Activated T-cell treated with anti-CD3 and anti-CD28 coated beads, Interleukin-2, amount 50 U/mL, for 48 hours (primary cell): Measurements from ENCODE around the gene PIMREG.

Source experiments
- DNase-seq, 2 experiments: peaks; one replicate each; pipeline ENCODE4 v3.0.0-alpha.2; 2020

The PIMREG gene

DNA sequence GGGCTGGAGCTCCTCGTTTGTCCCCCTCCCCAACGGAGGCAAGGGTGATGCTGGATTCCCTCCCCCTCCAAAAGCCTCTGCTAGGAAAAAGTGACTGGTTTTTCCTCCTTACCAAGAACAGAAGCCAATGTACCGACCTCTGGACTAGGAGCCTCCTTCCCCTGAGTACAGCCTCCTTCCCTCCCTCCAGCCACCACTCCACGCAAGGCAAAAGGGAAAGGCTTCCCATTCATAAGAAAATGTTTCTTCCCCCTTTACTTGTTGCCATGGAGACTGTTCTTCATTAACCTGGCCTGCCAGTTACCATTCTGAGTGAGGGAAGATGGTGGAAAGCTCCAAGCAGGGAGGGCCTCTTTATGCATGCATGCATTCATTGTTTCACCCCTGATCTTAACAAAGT lies 4.3 kb upstream of the PIMREG start:
- DNase-seq = no peak

DNA sequence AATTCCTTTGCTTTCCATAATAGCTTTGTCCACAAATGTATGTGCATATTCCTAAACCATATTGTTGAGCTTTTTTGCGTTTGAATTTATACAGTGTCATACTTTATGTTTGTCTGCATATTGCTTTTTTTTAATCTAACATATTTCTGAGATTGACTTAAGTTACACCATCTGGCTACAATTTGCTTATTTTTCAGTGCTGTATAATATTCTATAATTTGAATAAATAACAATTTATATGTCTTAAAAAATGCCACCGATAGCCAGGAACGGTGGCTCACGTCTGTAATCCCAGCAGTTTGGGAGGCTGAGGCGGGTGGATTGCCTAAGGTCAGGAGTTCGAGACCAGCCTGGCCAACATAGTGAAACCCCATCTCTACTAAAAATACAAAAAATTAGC lies 1.5 kb upstream of the PIMREG start:
- no peak for DNase-seq

DNA sequence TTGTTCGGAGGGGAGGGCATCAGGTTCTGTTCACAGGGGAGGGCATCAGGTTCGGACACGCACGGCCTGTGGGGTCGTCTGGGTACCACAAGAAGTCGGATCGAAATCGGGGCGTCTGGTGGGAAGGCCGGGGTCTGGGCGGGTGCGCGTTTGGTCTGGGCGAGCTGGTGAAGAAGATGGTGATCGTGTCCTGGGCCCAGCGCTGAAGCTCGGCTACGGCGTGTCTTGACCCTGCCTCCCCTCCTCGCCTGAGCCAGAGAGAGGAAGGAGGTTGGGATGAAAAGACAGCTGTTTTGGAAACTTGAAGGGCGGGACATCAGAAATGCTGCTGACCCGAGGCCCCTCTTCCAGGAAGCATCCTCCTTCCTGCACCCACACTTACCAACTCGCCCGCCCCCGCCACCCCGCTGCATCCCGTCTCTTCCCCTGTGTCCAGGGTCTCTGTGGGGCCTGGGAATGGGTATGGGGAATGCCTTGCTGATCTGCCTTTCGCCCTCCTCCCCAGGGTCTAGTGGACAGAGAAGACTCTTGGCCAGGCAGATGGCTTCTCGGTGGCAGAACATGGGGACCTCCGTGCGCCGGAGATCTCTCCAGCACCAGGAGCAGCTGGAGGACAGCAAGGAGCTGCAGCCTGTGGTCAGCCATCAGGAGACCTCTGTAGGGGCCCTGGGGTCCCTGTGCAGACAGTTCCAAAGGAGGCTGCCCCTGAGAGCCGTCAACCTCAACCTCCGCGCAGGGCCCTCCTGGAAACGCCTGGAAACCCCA lies 498 bp downstream of the PIMREG start:
- no peak for DNase-seq

DNA sequence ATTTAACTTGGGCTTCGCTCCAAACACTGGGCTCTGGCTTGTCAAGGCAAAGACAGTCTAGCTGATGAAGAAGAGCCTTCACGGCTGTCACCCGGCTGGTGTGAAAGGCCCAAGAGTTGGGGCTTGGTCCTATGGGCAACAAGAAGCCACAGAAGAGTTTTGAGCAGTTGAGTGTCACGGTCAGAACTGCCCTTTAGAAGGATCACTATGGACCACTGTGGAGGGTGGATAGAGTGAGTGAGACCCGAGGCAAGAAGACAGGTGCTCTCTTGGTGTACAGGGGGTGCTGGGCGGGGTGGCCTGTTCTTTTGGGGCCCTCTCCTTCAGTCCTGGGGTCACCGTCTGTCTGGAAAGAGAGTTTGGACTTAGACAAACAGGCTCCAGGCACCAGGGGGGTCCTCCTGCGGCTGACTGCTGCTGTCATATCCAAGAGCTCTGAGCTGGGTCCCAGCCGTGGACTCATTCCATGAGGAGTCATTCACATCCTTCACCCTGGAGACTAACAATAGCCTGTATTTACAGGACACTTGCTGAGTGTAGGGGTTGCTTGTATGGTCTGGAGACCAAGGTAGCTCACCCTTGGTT lies 2.4 kb downstream of the PIMREG start:
- DNase-seq = no peak

DNA sequence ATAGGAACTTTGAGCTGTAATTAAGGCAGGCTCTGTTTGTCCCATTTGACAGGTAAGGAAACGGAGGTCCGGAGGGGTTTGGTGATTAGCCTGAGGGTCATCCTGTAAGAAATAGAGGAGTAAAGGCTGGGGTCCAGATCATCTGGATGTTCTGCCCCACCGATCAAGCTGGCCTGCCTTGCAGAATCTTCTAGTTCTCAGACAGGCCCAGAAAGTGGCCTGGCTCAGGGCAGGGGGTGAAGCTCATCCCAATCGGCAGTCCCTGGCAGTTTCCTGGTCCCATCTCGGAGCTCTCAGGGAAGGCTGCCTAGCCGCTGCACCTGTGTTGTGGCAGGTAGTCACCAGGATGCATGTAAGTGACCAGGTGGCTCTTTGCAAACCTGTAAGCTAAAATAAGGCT lies 4.2 kb downstream of the PIMREG start:
- DNase-seq = no peak

DNA sequence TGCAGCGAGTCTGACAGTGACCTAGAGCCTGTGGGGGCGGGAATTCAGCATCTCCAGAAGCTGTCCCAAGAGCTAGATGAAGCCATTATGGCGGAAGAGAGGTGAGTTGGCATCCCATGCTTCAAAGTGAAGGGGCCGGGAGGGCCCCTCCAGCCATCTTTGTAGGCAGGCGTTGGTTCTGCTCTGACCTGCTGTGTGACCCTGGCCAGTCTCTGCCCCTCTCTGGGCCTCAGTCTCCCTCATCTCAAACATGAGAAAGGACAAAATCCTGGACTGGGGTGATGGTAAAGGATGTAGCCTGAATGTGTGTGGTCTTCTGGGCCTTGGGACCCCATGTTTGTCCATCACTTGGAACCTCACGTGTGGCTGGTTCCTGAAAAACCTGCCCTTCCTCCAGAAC lies 5.1 kb downstream of the PIMREG start:
- DNase-seq = no peak

DNA sequence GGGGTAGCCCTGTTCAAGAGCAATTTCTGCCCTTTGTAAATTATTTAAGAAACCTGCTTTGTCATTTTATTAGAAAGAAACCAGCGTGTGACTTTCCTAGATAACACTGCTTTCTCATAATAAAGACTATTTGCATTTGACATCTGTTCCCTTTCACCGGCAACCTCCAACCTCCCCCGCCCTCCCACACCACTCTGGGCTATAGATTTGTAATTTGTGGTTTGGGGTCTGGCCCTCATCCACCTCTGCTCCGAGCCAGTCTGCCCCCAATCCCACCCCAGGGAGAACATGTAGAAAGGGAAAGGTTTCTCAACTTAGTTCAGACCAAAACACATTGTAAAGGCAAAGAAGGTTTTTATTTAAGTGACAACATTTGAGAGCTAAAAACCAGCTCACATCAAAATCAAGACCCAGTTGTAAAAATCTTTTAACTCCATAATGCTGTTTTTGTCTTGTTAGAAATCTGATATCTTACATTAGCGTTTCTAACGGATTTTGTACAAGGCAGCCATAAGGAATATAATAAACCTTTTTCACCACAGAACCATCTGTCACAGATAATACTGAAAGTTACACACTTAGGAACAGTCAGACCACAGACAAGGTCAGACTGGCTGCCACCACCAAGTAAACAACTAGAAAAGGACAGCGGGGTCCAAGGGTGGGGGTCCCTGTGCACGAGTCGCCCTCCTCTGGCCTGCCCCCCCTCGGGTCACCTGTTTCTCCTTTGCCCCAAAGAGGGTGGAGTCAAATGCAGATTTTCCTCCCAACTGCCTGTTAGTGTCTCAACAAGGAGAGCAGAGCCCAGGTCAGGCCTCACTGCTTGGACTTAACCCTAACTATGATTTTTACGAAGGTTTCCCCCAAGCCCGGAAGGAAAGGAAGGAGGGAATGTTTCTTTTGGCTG lies 6.9 kb downstream of the PIMREG start:
- DNase-seq = no peak

DNA sequence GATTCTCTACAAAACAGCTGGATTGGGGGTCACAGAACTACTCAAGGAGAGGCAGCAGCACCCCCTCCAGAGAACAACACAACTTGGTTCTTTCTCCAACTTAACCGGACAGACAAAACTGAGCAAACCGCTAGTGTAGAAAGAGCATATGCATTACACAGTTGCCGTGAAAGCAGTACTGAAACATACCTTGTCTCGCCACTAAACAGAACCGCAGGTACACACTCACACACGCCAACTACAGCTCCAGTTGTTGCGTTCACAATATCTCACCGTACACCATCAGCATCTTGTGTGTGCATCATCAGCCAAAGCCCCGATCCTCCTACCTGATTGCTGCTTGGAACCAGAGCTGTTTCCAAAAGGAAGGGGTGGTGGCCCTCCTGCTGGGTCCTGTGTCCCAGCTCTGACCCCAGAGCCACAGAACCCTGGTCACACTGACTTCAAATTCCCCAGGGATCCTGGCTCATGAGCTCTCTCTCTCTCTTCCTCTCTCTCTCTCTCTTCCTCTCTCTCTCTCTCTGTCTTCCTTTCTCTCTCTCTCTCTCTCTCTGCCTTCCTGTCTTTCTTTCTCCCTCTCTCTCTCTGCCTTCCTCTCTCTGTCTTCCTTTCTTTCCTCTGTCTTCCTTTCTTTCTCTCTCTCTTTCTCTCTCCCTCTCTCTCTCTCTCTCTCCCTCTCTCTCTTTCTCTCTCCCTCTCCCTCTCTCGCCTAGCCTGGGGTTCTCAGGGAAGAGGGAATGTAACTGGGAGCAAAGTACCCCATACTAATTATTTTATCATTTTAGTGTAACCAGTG lies 8.4 kb downstream of the PIMREG start:
- no peak for DNase-seq

DNA sequence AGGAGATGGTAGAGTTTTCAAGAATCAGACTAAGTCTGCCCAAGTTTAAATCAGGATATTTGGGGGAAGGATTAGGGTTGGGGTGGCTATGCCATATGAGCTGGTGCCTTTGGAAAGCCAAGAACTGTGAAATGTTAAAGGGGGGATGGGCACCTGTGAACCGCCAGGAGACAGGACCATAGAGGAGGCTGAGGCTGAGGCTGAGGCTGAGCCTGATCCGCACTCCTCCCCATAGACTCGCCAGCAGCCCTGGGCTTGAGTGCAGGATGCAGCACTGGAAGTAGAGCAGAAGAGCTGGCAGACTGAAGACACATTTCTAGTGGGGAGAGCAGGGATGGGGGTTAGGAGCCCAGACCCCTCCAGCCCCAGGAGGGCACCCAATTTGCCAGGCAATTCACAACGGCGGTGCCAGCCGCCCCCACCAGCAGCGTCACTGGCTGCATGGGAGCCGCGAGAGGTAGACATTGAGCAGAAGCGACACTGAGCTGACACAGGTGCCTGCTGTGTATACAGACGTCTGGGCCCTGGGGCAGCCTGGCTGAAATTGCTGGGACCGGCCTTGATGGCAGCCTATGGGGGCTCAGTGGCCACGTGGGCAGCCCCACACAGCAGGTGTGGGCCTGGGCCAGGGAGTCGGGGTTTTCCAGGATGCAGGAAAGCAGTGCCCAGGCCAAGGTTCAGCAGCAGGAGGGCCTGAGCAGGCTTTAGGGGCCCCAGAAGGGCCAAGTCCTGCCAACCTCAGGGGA lies 9.2 kb downstream of the PIMREG start:
- DNase-seq = no peak

DNA sequence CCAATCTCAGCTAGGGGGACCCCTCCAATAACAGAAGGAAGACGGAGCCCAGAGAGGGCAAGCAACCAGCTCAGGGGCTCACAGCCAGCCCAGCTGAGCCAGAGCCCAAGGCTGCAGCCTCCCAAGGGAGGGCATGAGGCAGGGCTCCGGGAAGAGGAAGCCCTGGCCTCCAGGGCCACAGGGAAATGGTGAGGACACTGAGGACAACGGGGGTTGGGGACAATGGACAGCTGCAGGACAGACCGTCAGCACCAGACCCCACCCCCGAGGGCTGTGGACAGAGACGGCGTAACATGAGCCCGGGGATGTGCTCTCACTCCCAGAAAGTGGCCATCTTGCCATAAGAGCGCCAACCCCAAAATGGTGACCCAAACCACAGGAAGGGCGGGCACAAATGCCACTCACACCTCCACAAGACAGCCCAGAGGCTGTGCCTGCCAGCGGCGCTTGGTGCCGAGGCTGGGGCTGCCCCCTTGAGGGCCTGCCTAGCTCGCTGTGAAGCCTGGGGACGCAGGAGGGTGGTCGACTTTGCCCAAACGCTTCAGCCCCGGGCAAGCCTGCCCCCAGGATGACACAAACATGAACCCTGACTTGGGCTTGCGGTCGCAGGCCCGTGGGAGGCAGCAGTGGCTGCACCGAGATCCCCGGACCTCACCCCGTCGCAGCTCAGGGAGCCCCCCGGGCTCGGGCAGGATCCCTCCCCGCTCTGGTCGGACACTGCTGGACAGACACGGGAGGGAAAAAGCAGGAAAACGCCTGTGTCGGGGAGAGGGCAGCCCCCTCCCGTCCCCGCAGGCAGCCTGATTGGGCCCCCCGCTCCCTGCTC lies 10.5 kb downstream of the PIMREG start:
- DNase-seq = no peak

DNA sequence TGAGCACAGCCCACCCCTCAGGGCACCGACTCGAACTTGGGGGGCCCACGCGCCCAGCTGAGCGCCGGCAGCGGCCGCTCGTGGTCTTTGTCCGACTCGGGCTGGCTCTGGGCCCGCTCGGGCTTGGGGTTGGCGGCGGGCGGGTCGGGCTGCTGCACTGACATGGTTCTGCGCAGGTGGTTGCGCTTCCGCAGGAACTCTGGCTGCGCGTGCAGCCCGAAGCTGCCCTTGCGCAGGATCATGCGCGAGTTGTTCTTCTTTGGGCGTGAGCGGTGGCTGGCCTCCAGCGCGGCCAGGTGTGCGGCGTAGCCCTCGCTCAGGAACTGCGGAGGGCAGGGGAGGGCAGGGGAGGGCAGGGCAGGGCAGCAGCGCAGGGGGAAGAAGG lies 11.1 kb downstream of the PIMREG start:
- DNase-seq = peak in 1 of 2 experiments; percentile 51

DNA sequence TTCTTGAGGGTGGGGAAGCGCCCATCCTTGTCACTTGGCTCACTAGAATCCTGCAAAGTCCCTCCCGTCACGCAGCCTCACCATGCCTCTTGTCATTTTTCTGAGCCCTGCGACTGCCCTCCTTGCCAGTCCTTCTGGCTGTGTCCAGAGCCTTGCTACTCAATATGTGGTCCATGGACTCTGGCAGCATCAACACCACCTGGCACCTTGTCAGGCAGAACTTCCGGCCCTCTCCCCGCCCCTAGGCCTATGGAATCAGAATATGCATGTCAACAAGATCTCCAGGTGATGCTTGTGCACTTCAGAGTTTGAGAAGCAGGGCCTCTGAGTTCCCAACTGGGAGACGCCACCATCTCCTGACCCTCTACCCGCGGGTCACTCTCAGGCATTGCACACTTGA lies 12.1 kb downstream of the PIMREG start:
- DNase-seq = no peak

DNA sequence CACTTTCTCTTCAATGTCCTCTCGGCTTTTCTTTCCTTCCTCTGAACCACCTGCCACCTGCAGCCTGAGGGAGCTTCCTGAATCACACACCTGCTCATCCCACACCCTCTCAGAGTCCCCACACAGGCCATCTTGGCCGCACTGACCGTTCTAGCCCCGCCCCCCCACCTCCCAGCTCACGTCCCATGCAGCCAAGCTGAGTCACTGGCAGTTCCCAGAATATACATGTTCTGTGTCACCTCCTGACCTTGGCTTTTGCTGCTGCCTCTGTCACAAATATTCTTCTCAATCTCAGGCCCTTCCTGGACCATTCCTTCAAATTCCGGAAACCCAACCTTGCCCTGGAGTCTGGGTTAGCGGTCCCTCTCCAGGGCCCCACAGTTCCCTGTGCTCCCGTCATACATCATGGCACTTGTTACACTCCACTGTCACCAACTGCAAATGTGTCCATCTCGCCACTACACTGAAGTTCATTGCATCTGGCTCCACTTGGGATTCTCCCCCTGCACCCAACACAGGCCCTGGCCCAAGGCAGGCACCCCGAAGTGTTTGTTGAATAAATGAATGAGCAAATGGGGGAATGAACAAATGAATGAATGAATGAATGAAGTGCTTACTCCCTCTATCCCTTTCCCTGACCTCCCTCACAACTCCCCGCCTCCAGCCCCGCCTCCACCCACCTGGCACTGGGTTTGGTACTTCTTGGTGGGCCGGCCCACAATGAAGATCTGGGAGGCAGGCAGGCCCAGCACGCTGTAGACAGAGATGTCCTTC lies 12.8 kb downstream of the PIMREG start:
- DNase-seq = no peak

DNA sequence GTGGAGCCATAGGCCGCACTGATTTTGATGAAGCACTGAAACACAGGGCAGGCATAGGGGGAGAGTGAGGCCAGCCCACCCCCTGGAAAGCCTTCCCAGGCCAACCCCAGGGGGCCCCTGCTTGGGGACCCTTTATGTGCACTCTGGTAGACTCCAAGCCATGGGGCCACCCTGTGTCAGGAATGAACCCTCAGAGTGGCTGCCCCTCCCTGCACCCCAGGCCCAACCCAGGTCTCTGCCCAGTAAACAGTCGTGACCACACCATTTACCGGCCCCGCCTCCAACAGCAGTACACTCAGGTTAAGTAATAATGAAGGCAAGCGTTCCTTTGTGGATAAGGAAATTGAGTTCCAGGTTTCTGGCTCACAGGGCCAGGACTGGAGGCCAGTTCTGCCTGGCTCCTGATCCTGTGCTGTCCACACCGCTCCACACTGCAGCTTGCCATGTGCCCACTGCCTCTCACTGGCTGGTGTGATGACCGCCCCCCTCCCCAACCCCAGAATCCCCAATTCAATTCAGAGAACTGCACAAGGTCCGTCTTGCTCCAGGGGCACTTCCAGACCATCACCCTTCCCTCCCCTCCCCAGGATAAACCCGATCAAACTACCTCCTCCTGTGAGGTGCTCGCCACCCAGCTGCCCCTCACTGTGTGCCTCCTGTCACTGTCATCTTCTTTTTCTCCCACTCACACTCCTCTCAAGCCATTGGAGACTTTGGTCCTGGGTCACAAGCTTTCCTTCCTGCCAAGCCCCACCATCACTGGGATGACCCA lies 13.6 kb downstream of the PIMREG start:
- no peak for DNase-seq

DNA sequence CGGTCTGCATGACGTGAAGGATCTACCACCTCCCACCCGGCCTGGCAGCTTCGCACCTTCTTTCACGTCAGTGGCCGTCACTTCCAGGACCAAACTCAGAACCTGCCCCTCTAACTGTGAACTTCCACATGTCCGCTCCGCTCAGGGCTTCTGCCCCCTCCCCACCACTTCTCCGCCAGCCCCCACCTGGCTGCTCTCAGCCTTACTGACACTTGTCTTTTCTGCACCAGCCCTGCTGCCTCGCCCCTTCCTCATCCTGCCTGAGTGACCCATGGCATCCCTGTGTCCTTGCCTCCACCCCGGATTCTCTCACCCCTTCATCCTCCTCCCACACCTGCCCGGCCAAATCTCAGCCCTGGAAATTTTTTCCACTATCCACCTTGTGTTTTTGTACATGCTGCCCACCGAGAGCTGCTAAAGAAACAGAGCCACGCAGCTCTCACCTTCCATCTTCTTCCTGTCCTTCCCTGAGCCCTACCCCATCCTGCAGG lies 14.2 kb downstream of the PIMREG start:
- no peak for DNase-seq

DNA sequence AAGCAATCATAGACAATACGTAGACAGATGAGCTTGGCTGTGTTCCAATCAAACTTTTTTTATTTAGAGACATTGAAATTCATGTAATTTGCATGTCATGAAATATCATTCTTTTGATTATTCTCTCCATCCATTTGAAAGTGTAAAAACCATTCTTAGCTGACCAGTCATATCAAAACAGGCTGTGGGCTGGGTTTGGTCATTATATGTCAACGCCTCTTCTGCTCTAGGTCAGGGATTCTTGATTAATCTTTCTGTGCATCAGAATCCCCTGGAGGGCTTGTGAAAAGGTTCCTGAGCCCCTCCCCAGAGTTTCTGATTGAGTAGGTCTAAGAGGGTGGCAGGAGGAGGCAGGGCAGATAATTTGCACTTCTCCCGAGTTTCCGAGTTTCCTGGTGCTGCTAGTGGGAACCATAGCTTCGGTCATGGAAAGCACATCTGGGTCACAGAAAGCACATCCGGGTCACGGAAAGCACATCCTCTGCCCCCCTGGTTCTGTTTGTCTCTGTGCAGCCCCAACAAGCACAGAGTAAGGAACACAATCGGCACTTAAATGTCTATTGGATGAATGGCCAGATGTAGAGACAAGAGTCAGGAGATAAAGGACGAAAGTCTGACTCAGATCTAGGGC lies 16.4 kb downstream of the PIMREG start:
- no peak for DNase-seq

DNA sequence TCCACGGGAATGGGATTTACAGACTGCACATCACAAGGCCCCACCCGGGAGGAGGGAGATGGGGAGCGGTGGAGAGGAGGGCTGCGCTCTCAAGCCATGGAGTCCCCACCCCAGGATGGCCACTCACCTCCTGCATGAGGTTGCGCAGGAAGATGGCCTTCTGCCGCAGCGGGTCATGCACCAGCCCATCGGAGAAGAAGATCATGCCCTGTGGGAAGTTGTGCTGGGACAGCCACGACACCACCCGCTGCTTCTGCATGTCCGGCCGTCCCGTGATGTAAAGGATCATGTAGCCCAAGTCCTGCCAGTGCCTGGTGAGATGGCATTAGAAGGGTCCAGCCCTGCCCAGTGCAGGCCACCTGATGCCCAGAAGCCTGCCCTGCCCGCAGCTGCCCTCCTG lies 17.0 kb downstream of the PIMREG start:
- no peak for DNase-seq

DNA sequence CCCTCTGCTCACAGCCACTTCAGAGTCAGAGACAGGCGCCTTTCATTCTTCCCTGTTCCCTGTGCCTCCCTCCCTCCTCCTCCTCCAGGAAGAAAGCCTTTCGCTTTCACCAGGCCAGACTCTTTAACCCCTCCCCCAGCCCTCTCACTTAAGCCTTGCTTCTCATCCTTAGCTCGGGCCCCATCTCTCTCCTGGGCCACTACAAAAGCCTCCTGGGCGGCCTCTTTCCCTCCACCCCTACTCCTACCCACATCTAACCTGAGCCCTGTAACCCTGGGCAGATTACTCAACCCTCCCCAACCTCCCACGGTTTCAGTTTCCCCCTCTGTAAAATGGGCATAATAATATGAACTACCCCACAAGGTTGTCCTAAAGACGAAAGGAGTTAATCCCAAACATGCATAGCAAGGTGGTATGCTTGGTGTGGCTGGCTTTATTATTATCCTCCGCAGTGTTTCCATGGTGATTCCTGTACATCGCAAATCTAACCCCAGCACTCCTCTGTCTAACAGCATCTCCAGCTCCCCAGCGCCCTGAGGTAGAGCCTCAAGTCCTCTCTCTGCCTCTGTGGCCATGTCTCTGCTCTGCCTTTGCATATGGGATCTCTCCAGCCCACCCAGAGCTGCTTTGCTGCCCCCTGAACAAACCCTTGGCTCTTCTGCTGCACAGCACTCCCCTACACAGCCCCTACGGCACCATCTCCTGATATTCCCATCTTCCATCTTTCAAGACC lies 17.7 kb downstream of the PIMREG start:
- peak; percentile 39 to 47 for DNase-seq
